ENCODE data around the gene SLC7A6OS.

SLC7A6OS gene

DNA sequence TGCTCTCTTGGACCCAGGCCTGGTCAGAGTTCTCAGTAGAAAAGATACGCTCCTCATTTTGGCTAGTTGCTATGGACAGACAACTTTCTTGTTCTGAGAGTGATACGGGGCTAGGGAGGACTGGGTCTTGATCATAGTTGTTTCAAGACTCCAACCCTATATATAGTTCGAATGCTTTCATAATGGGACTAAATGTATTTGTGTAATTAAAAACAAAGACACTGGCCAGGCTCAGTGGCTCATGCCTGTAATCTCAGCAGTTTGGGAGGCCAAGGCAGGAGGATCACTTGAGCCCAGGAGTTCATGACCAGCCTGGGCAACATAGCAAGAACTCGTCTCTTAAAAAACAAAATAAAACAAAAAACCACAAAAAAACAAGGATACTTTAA, 28.7 kb downstream of the SLC7A6OS start:
- TF ChIP-seq, protein P1, sequence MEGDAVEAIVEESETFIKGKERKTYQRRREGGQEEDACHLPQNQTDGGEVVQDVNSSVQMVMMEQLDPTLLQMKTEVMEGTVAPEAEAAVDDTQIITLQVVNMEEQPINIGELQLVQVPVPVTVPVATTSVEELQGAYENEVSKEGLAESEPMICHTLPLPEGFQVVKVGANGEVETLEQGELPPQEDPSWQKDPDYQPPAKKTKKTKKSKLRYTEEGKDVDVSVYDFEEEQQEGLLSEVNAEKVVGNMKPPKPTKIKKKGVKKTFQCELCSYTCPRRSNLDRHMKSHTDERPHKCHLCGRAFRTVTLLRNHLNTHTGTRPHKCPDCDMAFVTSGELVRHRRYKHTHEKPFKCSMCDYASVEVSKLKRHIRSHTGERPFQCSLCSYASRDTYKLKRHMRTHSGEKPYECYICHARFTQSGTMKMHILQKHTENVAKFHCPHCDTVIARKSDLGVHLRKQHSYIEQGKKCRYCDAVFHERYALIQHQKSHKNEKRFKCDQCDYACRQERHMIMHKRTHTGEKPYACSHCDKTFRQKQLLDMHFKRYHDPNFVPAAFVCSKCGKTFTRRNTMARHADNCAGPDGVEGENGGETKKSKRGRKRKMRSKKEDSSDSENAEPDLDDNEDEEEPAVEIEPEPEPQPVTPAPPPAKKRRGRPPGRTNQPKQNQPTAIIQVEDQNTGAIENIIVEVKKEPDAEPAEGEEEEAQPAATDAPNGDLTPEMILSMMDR (conservative IDR thresholded peaks at IDR 0.05) = no peak
- no peak overlapping the region for H3K27ac ChIP-seq

DNA sequence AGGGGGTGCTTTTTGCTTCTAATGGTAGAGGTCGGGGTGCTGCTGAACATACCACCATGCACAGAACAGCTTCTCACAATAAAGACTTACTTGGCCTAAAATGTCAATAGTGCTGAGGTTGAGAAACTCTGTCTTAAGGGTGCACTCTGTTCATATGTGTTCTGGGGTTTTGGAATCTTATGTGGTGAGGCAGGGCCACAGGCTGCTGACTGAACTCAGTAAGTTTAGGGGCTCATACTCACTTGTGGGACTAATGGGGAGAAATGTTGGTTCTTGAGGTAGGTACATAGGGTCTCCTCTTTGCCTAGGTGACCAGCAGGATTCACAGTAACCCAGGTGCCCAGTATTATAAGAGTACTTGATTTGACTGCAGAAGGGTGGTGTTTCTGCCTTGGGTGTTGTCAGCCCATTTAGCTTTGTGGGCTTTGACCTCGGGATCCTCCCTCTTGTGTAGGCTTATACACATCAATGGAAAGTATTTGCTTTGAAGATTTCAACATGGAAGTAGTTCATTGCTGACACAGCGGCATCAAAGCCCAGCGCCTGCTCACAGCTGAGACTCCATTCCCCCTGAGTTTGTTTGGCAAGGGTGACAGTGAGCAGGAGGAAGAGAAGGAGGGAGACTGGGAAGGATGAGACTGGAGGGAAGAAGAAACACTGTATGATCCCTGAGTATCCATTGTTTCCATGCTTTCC, 29.2 kb downstream of the SLC7A6OS start:
- TF ChIP-seq, protein P1 (conservative IDR thresholded peaks at IDR 0.05) = no peak
- no peak overlapping the region for H3K27ac ChIP-seq

DNA sequence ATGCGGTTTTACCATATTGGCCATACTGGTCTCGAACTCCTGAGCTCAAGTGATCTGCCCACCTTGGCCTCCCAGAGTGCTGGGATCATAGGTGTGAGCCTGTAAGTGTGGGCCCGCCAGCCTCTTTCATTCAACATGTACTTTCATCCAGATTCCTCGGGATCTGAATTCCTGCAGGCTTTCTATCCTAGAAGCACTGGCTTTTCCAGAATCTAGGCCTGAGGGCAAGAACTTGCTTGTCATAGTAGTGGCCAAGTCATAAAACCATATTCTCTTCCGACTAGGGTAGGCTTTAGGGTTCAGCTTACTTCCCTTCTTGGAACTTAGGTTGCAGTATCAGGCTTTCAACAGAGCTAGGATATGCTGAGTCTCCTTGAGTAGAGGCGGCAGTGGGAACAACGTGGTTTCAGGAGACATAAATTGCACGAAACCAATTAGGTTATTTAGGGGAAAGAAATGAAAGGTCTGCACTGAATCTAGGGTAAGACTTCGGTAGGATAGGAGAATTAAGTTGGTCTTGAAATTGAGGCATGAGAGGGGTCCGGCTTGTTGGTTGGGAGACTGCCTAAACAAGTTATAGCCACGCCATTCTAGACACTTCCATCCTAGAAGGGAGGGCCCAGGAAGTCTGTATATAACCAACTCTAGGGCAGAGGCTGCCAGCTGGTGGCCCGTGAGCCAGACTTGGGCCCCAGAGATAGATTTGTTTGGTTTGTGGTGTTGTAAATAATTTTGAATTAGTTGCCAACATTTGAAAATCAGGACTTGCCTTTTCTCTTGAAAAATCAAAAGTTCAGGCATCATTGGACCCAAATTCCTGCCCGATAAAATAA, 30.8 kb downstream of the SLC7A6OS start:
- no peak overlapping the region for H3K27ac ChIP-seq
- TF ChIP-seq, protein P1 (conservative IDR thresholded peaks at IDR 0.05) = no peak

DNA sequence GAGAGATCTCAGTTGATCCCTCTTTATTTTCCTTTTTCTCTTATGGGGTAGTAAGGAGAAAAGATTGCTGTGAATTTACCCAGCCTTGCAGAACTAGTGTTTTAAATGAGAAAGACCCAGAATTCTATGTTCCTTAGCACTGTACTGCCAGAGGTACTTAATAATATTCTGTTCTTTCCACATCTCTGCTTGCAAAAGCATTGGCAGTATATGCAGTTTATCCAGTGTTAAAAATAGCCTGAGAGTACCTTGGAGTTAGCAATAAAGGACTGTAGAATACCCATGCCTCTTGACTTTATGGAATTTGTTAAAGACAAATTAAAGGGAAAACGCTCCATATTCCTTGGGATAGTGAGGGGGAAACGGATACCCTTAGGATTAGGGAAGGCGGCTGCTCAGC, 34.5 kb downstream of the SLC7A6OS start:
- H3K27ac ChIP-seq = peak overlapping the region; percentile 71
- TF ChIP-seq, protein P1 (conservative IDR thresholded peaks at IDR 0.05) = no peak

DNA sequence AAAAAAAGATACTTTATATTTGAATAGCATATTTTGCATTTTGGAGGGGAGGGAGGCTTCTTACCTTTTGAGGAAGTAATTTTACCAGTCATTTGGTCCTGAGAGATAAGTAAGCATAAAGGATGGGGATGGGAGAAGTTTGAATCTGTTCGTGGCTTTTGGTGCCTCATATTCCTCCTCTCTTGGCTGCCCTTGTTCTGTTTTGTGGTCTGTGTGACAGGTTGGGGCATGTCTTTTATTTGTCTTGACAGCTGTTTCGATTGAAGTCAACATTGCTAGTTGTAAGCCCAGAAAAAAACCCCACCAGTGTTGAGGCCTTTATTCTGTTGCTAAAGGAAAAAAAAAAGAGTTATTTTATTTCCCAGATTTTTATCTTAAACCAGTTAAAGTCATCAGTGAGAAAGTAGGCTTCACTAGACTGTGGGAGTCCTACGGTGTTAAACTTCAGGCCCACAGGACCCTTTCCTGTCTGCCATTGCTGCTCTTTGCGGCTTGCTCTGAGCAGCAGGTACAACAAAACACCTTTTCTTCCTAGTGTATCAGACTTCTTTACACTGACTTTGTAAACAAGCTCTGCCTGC, 35.0 kb downstream of the SLC7A6OS start:
- peak overlapping the region; percentile 71 for H3K27ac ChIP-seq
- TF ChIP-seq, protein P1 (conservative IDR thresholded peaks at IDR 0.05) = no peak

DNA sequence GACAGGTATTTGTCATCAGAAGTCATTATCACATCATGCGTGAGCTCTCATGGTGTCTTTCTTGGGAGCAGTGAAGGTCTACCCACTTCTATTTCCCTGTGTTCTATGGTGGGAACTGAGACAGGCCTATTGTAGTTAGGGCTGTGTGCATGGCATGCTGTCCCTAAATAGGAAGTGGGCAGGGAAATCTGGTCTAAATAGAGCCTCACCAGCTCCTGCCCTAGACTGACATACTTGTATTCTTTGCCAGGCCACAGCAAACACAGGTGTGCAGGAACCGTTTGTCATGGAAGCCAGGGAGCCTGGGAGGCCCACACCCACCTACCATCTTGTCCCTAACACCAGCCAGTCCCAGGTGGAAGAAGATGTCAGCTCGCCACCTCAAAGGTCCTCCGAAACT, 36.3 kb downstream of the SLC7A6OS start:
- peak overlapping the region; percentile 71; the same call in 1 of the 2 replicates for H3K27ac ChIP-seq
- TF ChIP-seq, protein P1 (conservative IDR thresholded peaks at IDR 0.05) = no peak

DNA sequence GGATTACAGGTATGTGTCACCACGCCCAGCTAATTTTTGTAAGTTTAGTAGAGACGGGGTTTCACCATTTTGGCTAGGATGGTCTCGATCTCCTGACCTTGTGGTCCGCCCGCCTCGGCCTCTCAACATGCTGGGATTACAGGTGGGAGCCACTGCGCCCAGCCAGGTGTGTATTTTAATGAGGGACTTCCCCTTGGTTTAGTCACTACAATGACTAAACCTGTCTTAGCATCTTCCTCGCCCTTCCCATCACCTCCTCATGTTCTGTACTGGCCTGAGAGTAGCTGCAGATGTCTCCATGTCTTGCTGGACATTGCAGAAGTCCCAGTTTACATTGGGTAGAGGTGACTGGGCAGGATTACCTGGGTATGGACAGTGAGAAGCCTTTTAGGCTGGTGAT, 36.9 kb downstream of the SLC7A6OS start:
- H3K27ac ChIP-seq = peak overlapping the region; percentile 71; the same call in 1 of the 2 replicates
- TF ChIP-seq, protein P1 (conservative IDR thresholded peaks at IDR 0.05) = no peak

All from VCaP (cell line).